HFF-Myc (cell line): ENCODE results near the gene XRCC3.
"Not testable (repeated sequence)": the region's sequence is repeated elsewhere in the genome, so short reads cannot be mapped to it uniquely, and the experiment has no call there.

Experiments
- DNase-seq: peaks from one replicate; pipeline ENCODE4 v3.0.0-alpha.2; 2011; ENCODE audit warnings: low read depth; ENCODE audit errors: extremely low read depth
- H3K4me3 ChIP-seq: replicated peaks from 2 replicates; pipeline ENCODE4 v1.5.1; 2011; ENCODE audit warnings: low read depth, mild to moderate bottlenecking, control low read depth, low read length
- CTCF ChIP-seq: IDR thresholded peaks from 2 replicates; pipeline ENCODE4 v1.5.1; 2012; ENCODE audit warnings: mild to moderate bottlenecking, low read depth, low read length, control low read depth; ENCODE audit errors: missing control alignments

Gene XRCC3

GRCh38 chr14:103653805-103654204, 61.4 kb downstream of the XRCC3 start:
- no peak for TF ChIP-seq CTCF
- DNase-seq = no peak
- no peak overlapping the region for H3K4me3 ChIP-seq

GRCh38 chr14:103653336-103653735, 61.9 kb downstream of the XRCC3 start:
- H3K4me3 ChIP-seq, DNase-seq: not testable (repeated sequence)

GRCh38 chr14:103652806-103653205, 62.4 kb downstream of the XRCC3 start:
- no peak for TF ChIP-seq CTCF
- DNase-seq = no peak
- H3K4me3 ChIP-seq = no peak overlapping the region

GRCh38 chr14:103651585-103651984, 63.7 kb downstream of the XRCC3 start:
- DNase-seq = no peak
- no peak overlapping the region for H3K4me3 ChIP-seq
- no peak for TF ChIP-seq CTCF

GRCh38 chr14:103650213-103650612, 65.0 kb downstream of the XRCC3 start:
- H3K4me3 ChIP-seq = no peak overlapping the region
- DNase-seq = no peak
- no peak for TF ChIP-seq CTCF

- DNase-seq = no peak
- no peak overlapping the region for H3K4me3 ChIP-seq
- no peak for TF ChIP-seq CTCF
Measured at GRCh38 chr14:103649001-103649400, 66.2 kb downstream of the XRCC3 start.
